ENCODE measurements around the gene CDC123.
A peak's percentile ranks its signal among the peaks of the same experiment; 100 is the strongest.

CDC123 gene

GRCh38 chr10:12202226-12202625, 6.2 kb downstream of the CDC123 start:
- Histone ChIP-seq H3K4me3 (no peak overlapping the region), H4K20me1 (peaks cover 100% of the 10 kb centered on the region), H3K27me3 (no peaks in the 10 kb centered on the region), H3K4me1 (peaks cover 35% of the 10 kb centered on the region), H3K36me3 (peaks cover 89% of the 10 kb centered on the region), H3K9ac (no peak overlapping the region), H3K27ac (no peak overlapping the region), H3K4me2 (peak overlapping the region; percentile 32), H3K9me3 (no peaks in the 10 kb centered on the region)
- TF ChIP-seq Cebpa-rat (IDR thresholded peaks at IDR 0.05), result no peak

- Histone ChIP-seq H3K9me3 (no peaks in the 10 kb centered on the region), H3K4me3 (no peak overlapping the region), H3K4me1 (peaks cover 19% of the 10 kb centered on the region), H3K36me3 (peaks cover 99% of the 10 kb centered on the region), H3K4me2 (no peak overlapping the region), H3K27me3 (no peaks in the 10 kb centered on the region), H4K20me1 (peaks cover 100% of the 10 kb centered on the region), H3K27ac (no peak overlapping the region), H3K9ac (no peak overlapping the region)
- no peak for TF ChIP-seq Cebpa-rat (IDR thresholded peaks at IDR 0.05)
These were observed 9.1 kb downstream of the CDC123 start for GRCh38 chr10:12205082-12205481.

GRCh38 chr10:12207114-12207513, 11.1 kb downstream of the CDC123 start:
- H4K20me1 ChIP-seq, result peaks cover 95% of the 10 kb centered on the region
- no peak for TF ChIP-seq Cebpa-rat (IDR thresholded peaks at IDR 0.05)
- H3K36me3 ChIP-seq, result peaks cover 99% of the 10 kb centered on the region

GRCh38 chr10:12208460-12208859, 12.5 kb downstream of the CDC123 start:
- H4K20me1 ChIP-seq, result peaks cover 95% of the 10 kb centered on the region

More at GRCh38 chr10:12207114-12207513, 11.1 kb downstream of the CDC123 start:
- no peaks in the 10 kb centered on the region for H3K9me3 ChIP-seq
- H3K27me3 ChIP-seq, result no peaks in the 10 kb centered on the region
- no peak overlapping the region for H3K27ac ChIP-seq
- no peak overlapping the region for H3K4me3 ChIP-seq
- peaks cover 5% of the 10 kb centered on the region for H3K4me1 ChIP-seq
- H3K9ac ChIP-seq, result no peak overlapping the region
- no peak overlapping the region for H3K4me2 ChIP-seq

GRCh38 chr10:12212454-12212853, 16.5 kb downstream of the CDC123 start:
- no peaks in the 10 kb centered on the region for H3K27me3 ChIP-seq
- no peak overlapping the region for H3K4me2 ChIP-seq
- TF ChIP-seq Cebpa-rat (IDR thresholded peaks at IDR 0.05), result no peak
- no peaks in the 10 kb centered on the region for H3K9me3 ChIP-seq
- H3K36me3 ChIP-seq, result peaks cover 83% of the 10 kb centered on the region
- no peak overlapping the region for H3K4me3 ChIP-seq
- H3K4me1 ChIP-seq, result peaks cover 20% of the 10 kb centered on the region
- H3K9ac ChIP-seq, result no peak overlapping the region
- H3K27ac ChIP-seq, result no peak overlapping the region
- peaks cover 84% of the 10 kb centered on the region for H4K20me1 ChIP-seq

More at GRCh38 chr10:12208460-12208859, 12.5 kb downstream of the CDC123 start:
- Histone ChIP-seq H3K27ac (no peak overlapping the region), H3K36me3 (peaks cover 99% of the 10 kb centered on the region), H3K27me3 (no peaks in the 10 kb centered on the region), H3K4me3 (no peak overlapping the region), H3K9me3 (no peaks in the 10 kb centered on the region), H3K9ac (no peak overlapping the region), H3K4me1 (no peaks in the 10 kb centered on the region), H3K4me2 (no peak overlapping the region)
- no peak for TF ChIP-seq Cebpa-rat (IDR thresholded peaks at IDR 0.05)

- no peak overlapping the region for H3K27ac ChIP-seq
- H3K36me3 ChIP-seq, result peaks cover 83% of the 10 kb centered on the region
These were observed 17.6 kb downstream of the CDC123 start for GRCh38 chr10:12213621-12214020.

GRCh38 chr10:12214093-12214492, 18.1 kb downstream of the CDC123 start:
- Histone ChIP-seq H3K27ac (peak overlapping the region; percentile 7; the same call in 1 of the 2 replicates), H3K9ac (no peak overlapping the region), H3K4me3 (no peak overlapping the region), H3K9me3 (no peaks in the 10 kb centered on the region), H3K4me1 (peaks cover 20% of the 10 kb centered on the region), H3K27me3 (no peaks in the 10 kb centered on the region), H4K20me1 (peaks cover 74% of the 10 kb centered on the region), H3K4me2 (peak overlapping the region; percentile 48; the same call in 1 of the 2 replicates), H3K36me3 (peaks cover 83% of the 10 kb centered on the region)
- no peak for TF ChIP-seq Cebpa-rat (IDR thresholded peaks at IDR 0.05)

More at GRCh38 chr10:12213621-12214020, 17.6 kb downstream of the CDC123 start:
- H4K20me1 ChIP-seq, result peaks cover 77% of the 10 kb centered on the region
- no peaks in the 10 kb centered on the region for H3K27me3 ChIP-seq
- no peak for TF ChIP-seq Cebpa-rat (IDR thresholded peaks at IDR 0.05)
- H3K9me3 ChIP-seq, result no peaks in the 10 kb centered on the region
- no peak overlapping the region for H3K4me3 ChIP-seq
- peaks cover 20% of the 10 kb centered on the region for H3K4me1 ChIP-seq
- H3K9ac ChIP-seq, result no peak overlapping the region
- no peak overlapping the region for H3K4me2 ChIP-seq

- Histone ChIP-seq H3K36me3 (peaks cover 83% of the 10 kb centered on the region), H3K9me3 (peaks cover 2% of the 10 kb centered on the region; the same call in 1 of the 2 replicates), H3K4me3 (no peak overlapping the region), H3K4me2 (peak overlapping the region; percentile 48), H4K20me1 (peaks cover 70% of the 10 kb centered on the region), H3K27ac (no peak overlapping the region), H3K9ac (no peak overlapping the region), H3K27me3 (no peaks in the 10 kb centered on the region), H3K4me1 (peaks cover 20% of the 10 kb centered on the region)
- no peak for TF ChIP-seq Cebpa-rat (IDR thresholded peaks at IDR 0.05)
These were observed 18.8 kb downstream of the CDC123 start for GRCh38 chr10:12214763-12215218.

- Histone ChIP-seq H3K36me3 (peaks cover 89% of the 10 kb centered on the region), H3K27me3 (no peaks in the 10 kb centered on the region), H4K20me1 (peaks cover 48% of the 10 kb centered on the region), H3K9me3 (peaks cover 29% of the 10 kb centered on the region), H3K4me1 (peaks cover 19% of the 10 kb centered on the region), H3K27ac (no peak overlapping the region), H3K4me3 (no peak overlapping the region), H3K4me2 (no peak overlapping the region), H3K9ac (no peak overlapping the region)
- TF ChIP-seq Cebpa-rat (IDR thresholded peaks at IDR 0.05), result no peak
These were observed 23.0 kb downstream of the CDC123 start for GRCh38 chr10:12218991-12219390.

- peaks cover 100% of the 10 kb centered on the region for H3K36me3 ChIP-seq
- no peak overlapping the region for H3K27ac ChIP-seq
- H3K9ac ChIP-seq, result no peak overlapping the region
- no peaks in the 10 kb centered on the region for H3K27me3 ChIP-seq
- H3K4me3 ChIP-seq, result no peak overlapping the region
- peaks cover 50% of the 10 kb centered on the region for H3K9me3 ChIP-seq
- H4K20me1 ChIP-seq, result peaks cover 28% of the 10 kb centered on the region
- no peak for TF ChIP-seq Cebpa-rat (IDR thresholded peaks at IDR 0.05)
- H3K4me2 ChIP-seq, result no peak overlapping the region
- H3K4me1 ChIP-seq, result no peaks in the 10 kb centered on the region
These were observed 25.6 kb downstream of the CDC123 start for GRCh38 chr10:12221323-12222298.

All from BLaER1 (cell line).